ENCODE measurements around the gene NPFF. TPM values are rescaled to one million over a fixed set of nuclear protein-coding genes. Genes with fewer than 3 reads are reported as not detected.

The NPFF gene
- total RNA-seq, 2 experiments from 2014 or later = not detected

GRCh38 chr12:53464685-53465418, 42.4 kb downstream of the NPFF start:
- H3K4me1 Mint-ChIP-seq (ENCODE audit: low read depth) = peaks cover 45% of the 10 kb centered on the region
- H3K27me3 Mint-ChIP-seq = no peaks in the 10 kb centered on the region
- H3K9me3 Mint-ChIP-seq = no peaks in the 10 kb centered on the region
- ChIA-PET CTCF (interaction anchor here (2.4 kb wide), 1 partner anchor 12 kb away, joined by 16 read pairs; no protein-coding TSS in a partner anchor), POLR2A (interaction anchor here (0.8 to 54.1 kb wide), 5 partner anchors 3 to 417 kb away, joined by 3 to 1494 read pairs (median 4); partner anchors contain the start of genes MAP3K12, NPFF, PCBP2 and TARBP2)
- H3K4me3 Mint-ChIP-seq = no peak overlapping the region
- intact Hi-C loops (cut with micrococcal nuclease) = no loop called here
- ATAC-seq (peak; percentile 21), DNase-seq (no peak)
- no peak for TF ChIP-seq CTCF (IDR thresholded peaks at IDR 0.05)
- H3K36me3 Mint-ChIP-seq (ENCODE audit: low read depth) = peaks cover 85% of the 10 kb centered on the region
- H3K27ac Mint-ChIP-seq = peak overlapping the region; percentile 51

- intact Hi-C loops (cut with micrococcal nuclease) = no loop called here
- no peak for ATAC-seq
These were observed 43.3 kb downstream of the NPFF start for GRCh38 chr12:53463802-53464560.

DNA sequence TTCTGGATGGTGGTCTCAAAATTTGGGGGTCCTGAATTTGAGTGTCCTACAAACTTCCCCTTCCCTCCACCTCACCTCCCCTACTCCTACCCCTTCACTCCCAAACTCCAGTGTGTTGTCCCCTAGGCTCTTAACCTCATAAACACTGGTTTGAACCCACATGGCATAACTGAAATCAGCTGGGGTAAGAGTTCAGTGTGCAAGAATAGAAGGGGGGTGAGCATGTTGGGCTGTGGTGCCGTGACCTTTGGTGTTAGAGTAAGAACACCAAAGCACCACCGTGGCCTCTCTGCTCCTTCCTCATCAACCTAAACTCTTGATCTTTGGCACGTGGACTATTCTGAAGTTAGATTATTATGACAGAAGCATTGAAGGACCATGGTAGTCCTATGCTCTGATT, 44.3 kb downstream of the NPFF start:
- intact Hi-C loops (cut with micrococcal nuclease) = no loop called here
- ChIA-PET CTCF (no interaction called here), POLR2A (interaction anchor here (43.3 to 54.1 kb wide), 2 partner anchors 5 to 24 kb away, joined by 1494 read pairs; partner anchors contain the start of genes MAP3K12, NPFF, PCBP2 and TARBP2)
- Mint-ChIP-seq H3K36me3 (ENCODE audit: low read depth) (peaks cover 86% of the 10 kb centered on the region), H3K4me3 (no peak overlapping the region), H3K27ac (no peak overlapping the region), H3K4me1 (ENCODE audit: low read depth) (peaks cover 54% of the 10 kb centered on the region), H3K9me3 (no peaks in the 10 kb centered on the region), H3K27me3 (no peaks in the 10 kb centered on the region)
- DNase-seq (no peak), ATAC-seq (no peak)
- TF ChIP-seq CTCF (IDR thresholded peaks at IDR 0.05) = no peak

More at GRCh38 chr12:53463802-53464560, 43.3 kb downstream of the NPFF start:
- Mint-ChIP-seq H3K27me3 (no peaks in the 10 kb centered on the region), H3K36me3 (ENCODE audit: low read depth) (peaks cover 87% of the 10 kb centered on the region), H3K27ac (peak overlapping the region; percentile 55), H3K4me3 (no peak overlapping the region), H3K4me1 (ENCODE audit: low read depth) (peaks cover 50% of the 10 kb centered on the region), H3K9me3 (no peaks in the 10 kb centered on the region)
- ChIA-PET CTCF (interaction anchor here (2.4 kb wide), 1 partner anchor 13 kb away, joined by 16 read pairs; no protein-coding TSS in a partner anchor), POLR2A (interaction anchor here (0.8 to 54.1 kb wide), 5 partner anchors 4 to 416 kb away, joined by 3 to 1494 read pairs (median 4); partner anchors contain the start of genes MAP3K12, NPFF, PCBP2 and TARBP2)
- DNase-seq = no peak
- TF ChIP-seq CTCF (IDR thresholded peaks at IDR 0.05) = no peak

- POLR2A ChIA-PET = interaction anchor here (0.6 to 54.1 kb wide), 4 partner anchors 6 to 190 kb away, joined by 3 to 1494 read pairs (median 749); partner anchors contain the start of genes MAP3K12, NPFF, PCBP2 and PRR13
- no peak overlapping the region for H3K27ac Mint-ChIP-seq
These were observed 45.7 kb downstream of the NPFF start for GRCh38 chr12:53461591-53461990.

More at GRCh38 chr12:53461591-53461990, 45.7 kb downstream of the NPFF start:
- intact Hi-C loops (cut with micrococcal nuclease) = no loop called here
- no peaks in the 10 kb centered on the region for H3K27me3 Mint-ChIP-seq
- H3K36me3 Mint-ChIP-seq (ENCODE audit: low read depth) = peaks cover 80% of the 10 kb centered on the region
- CTCF ChIA-PET = interaction anchor here (1.3 to 1.6 kb wide), 2 partner anchors 12 to 15 kb away, joined by 4 to 7 read pairs; no protein-coding TSS in a partner anchor
- H3K9me3 Mint-ChIP-seq = no peaks in the 10 kb centered on the region
- no peak for DNase-seq
- no peak overlapping the region for H3K4me3 Mint-ChIP-seq
- no peak for TF ChIP-seq CTCF (IDR thresholded peaks at IDR 0.05)
- ATAC-seq = no peak
- peaks cover 53% of the 10 kb centered on the region for H3K4me1 Mint-ChIP-seq (ENCODE audit: low read depth)

Data from activated CD8-positive, alpha-beta T cell treated with anti-CD3 and anti-CD28 coated beads for 36 hours (primary cell).